HT1080 (cell line): Measurements from ENCODE around the gene YPEL1. TPM values are rescaled to one million over a fixed set of nuclear protein-coding genes. Genes with fewer than 3 reads are reported as not detected.
"Not testable (repeated sequence)": the region's sequence is repeated elsewhere in the genome, so short reads cannot be mapped to it uniquely, and the experiment has no call there.

Experiments
- DNase-seq: peaks from one replicate; pipeline ENCODE4 v3.0.0-alpha.2; 2015; ENCODE audit warnings: low read depth
- total RNA-seq: library from RNA; depleted of rRNA; stranded (reverse); fragments of >200 nt; shearing (Covaris generic); gene quantifications from 2 replicates; pipeline ENCODE4 v1.2.3, GENCODE V29; 2014

Gene YPEL1
- total RNA-seq, 1 experiment from 2014 or later: 0.21 TPM

- no peak for DNase-seq
Measured at GRCh38 chr22:21701384-21701971, 34.1 kb downstream of the YPEL1 start.

- no peak for DNase-seq
Measured at GRCh38 chr22:21700822-21701221, 34.8 kb downstream of the YPEL1 start.

DNA sequence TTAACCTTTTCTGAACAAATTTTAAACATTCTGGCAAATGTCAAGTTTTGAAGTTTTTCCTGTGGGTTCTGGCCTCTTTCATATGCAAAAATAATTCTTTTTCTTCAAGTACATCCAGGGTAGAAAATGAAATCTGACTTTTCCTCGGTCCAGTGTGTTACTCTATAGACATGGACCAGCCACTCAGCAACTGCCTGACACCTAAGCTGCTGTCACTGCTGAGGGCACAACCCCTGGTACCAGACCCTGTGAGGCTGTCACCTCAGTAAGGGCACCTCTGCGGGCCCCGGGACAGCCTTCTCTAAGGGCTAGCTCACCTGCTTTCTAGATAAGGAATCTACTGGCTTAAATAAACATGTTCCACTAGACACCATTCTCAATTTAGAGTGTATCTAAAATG is 36.0 kb downstream of the YPEL1 start:
- no peak for DNase-seq

DNA sequence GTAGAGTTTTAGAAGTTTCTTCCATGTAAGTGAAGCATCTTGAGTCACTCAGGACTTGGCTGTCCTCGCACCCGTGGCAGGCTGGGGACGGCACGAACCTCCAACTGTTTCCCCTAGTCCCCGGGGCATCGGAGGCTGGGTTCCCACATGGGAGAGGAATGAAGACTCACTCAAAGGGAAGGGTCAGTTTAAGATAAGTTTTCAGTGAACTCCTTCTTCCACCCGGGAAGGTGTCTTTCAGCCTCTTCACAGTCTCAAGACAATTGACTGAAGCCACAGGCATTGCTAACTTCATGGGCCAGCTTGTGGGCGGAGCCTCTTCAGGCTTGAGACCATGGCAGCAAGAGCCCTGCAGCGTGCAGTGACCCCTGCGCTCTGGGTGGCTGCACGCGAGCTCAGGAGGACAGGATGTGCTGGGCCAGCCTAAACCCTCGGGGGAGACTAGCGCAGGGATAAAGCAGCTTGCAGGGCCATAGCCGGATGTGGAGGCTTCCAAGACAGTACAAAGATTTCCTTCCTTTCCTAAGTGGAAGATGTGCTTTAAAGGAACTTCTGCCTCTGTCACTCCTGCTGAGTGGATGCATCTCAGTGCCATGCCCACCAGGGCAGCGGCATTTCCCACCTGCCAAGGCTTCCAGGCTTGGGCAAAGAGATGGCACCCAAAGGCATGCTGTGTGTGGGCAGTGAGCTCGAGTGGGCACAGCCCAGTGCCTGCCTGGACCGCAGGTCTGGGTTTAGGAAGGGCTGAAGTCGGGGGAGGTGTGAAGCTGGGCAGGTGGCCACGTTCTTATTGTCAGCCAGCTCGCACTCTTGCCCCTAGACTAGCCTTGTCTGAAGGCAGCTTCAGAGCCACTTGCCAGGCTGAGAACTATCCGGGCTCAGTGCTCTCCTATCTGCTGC is 36.9 kb downstream of the YPEL1 start:
- no peak for DNase-seq

DNA sequence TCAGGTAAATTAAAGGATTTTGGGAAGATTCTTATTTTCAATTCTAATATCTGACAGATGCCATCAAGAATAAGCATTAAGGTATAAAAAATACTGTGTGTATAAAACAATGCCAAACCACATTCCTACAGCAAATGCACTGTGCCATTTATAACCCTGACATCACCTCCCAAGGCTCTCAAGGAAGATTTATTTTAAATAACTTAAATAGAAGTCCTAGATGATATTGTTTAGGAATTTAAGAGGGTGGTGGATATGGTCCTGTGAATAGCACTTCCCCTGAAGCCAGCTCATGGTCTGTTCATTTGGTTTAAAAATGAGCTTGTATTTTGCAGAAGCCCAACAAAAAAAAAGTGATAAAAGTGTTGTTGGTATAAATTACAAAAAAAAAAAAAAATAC is 37.7 kb downstream of the YPEL1 start:
- DNase-seq: no peak

DNA sequence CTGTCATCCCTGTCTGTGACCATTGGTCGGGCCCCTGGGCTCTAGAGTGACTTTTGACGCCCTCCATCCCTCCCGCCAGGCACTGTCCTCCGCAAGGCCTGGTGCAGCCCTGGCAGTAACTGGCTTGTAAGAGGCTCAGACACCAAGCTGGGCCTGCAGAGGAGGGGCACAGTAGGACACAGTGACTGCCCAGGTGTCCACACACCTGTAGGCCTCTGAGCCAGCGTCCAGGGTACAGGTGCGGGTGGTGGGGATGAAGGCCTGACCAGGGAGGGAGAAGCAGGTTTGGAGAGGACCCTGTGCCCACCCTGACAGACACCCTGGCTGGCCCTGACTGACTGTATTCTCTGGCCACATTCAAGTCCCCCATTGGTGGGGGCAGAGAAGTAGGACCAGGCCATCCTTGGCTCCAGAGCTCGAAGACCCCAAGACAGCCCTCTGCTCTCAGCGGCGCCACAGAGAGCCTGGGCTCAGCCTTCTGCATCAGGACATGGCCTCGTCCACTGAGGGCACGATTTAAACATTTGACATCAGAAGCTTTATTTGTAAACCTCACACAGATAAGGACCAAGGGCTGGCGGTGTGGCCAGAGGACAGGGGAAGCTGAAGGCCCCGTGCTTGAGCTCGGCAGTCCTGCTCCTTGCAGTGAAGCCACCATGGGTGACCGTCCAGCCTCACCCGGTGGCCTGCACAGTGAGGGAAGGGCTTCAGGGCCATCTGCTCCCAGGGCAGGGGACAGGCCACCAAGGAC is 38.4 kb downstream of the YPEL1 start:
- no peak for DNase-seq

DNA sequence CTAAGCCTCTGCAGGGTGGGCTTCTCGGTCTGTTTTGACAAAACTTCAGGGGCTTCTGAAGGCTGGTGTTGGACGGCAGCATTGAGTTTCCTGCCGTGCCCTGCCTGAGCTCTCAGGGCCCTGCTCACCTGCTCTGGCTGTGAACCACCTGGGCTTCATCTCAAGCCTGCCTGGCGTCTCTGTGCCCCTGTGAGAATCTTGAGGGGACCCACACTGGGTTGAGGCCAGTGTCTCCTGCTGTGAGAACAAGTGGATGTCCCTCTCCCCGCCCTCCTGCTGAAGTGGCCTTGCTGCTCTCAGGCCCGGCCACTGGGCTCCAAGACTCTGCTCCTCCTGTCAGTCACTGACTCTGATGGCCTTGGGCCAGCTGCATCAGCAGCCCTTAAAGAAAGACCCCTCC is 39.5 kb downstream of the YPEL1 start:
- DNase-seq: no peak

- no peak for DNase-seq
Measured at GRCh38 chr22:21695430-21696085, 40.0 kb downstream of the YPEL1 start.

DNA sequence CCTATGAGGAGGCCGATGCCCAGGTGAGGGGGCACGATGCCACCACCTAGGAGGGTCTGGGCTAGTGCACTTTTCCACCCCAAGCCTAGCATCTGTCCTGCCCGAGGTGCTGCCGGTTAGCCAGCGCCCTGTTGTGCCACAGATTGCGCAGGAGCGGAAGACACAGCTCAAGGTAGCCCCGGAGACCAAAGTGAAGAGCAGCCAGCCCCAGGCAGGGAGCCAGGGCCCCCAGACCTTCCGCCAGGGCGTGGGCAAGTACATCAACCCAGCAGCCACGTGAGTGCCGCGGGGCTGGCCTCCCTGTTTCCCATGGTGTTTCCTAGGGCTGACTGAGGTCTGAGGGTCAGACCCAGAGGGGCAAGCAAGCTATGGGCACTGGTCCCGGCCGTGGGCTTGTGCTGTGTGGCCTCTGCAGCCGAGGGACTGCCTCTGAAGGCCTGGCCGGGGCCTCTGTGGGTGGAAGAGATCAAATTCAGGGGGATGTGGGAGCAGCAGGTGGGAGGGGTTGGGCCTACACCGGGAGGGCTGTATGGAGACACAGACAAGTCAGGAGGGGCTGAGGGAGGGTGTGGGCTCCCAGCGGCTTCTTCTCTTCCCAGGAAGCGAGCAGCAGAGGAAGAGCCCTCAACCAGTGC is 40.7 kb downstream of the YPEL1 start:
- DNase-seq: no peak

GRCh38 chr22:21694394-21694793 is 41.2 kb downstream of the YPEL1 start:
- DNase-seq: no peak

- no peak for DNase-seq
Measured at GRCh38 chr22:21693999-21694341, 41.6 kb downstream of the YPEL1 start.

GRCh38 chr22:21693333-21693998 is 42.1 kb downstream of the YPEL1 start:
- no peak for DNase-seq

DNA sequence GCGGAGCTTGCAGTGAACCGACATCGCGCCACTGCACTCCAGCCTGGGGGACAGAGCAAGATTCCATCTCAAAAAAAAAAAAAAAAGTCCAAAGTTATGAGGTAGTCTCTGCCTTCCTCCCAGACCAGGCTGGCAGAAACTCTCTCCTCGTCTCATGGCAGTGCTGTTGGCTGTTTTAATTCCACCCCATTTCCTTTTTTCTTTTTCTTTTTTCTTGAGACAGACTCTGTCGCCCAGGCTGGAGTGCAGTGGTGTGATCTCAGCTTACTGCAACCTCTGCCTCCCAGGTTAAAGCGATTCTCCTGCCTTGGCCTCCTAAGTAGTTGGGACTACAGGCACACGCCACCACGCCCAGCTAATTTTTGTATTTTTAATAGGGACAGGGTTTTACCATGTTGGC is 42.7 kb downstream of the YPEL1 start:
- DNase-seq: not testable (repeated sequence)

- DNase-seq: no peak
Measured at GRCh38 chr22:21691816-21692215, 43.8 kb downstream of the YPEL1 start.

DNA sequence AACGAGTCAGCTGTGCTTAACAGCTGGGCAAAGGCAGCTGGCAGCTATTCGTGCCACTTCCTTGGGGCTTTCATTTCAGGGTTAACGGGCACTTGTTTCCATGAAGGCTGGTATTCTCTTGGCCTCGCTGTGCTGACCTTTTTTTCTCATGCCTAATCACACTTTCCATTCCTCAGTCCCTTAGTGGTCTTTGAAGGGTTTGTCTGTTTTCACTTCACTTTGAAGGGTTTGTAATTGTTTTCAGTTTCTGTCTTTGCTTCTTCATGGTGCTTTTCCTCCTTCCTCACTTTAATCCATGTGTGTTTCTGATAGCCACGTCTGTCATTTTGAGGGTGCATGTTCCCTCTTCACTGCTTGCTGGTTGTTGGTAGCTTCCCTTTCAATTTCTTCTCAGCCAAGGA is 45.2 kb downstream of the YPEL1 start:
- DNase-seq: no peak

DNA sequence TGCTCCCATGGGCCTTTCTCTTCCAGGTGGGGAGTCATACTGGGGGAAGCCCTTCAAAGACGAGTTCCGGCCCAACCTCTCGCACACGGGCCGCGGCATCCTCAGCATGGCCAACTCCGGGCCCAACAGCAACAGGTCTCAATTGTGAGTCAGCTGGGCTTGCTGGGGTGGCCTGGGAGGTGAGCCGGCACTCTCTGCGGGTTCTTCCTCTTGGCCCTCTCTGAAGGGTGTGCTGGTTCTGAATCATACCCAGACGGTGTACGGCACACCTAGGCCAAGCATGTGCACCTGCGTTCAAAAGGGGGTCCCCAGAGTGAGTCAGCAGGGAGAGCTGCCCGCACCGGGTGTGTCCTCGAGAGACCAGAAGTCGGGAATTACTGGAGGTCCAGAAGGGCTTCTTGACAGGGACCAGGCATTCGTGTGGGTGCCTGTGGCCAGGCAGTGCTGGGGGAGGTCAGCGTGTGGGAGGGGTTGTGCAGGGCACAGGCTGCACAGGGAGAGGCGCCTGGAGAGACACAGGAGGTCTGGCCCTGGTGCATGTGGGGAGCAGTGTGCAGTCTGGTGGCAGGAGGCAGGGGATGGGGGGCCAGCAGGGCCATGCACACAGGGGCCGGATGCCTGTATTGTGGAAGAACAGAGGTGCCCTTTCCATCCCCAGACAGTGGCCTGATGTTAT is 46.8 kb downstream of the YPEL1 start:
- no peak for DNase-seq

GRCh38 chr22:21688341-21688705 is 47.3 kb downstream of the YPEL1 start:
- no peak for DNase-seq

DNA sequence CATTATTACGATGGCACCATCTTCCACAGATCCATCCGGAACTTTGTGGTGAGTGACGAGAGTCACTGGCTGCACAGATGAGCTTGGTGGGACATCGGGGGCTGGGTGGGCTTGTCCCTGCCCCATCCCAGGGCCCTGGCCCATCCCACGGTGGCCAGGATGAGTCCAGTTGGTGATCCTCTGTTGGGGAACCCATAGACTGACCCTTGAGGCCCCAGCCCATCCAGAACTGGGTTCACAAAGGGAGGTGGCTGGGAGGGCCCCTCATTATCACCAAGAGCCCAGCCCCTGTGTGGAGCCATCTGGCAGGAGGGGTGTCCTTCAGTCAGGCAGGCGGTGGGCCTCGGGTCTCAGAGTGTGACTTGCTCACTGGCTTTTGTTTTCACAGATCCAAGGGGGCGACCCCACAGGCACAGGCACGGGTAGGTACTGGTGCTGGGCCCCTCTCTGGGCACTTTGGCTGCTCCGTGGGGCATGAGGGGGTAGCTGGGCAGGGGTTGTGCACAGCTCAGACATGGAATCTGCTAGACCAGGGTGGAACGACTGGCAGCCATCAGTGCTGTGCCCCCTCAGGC is 47.8 kb downstream of the YPEL1 start:
- no peak for DNase-seq

DNA sequence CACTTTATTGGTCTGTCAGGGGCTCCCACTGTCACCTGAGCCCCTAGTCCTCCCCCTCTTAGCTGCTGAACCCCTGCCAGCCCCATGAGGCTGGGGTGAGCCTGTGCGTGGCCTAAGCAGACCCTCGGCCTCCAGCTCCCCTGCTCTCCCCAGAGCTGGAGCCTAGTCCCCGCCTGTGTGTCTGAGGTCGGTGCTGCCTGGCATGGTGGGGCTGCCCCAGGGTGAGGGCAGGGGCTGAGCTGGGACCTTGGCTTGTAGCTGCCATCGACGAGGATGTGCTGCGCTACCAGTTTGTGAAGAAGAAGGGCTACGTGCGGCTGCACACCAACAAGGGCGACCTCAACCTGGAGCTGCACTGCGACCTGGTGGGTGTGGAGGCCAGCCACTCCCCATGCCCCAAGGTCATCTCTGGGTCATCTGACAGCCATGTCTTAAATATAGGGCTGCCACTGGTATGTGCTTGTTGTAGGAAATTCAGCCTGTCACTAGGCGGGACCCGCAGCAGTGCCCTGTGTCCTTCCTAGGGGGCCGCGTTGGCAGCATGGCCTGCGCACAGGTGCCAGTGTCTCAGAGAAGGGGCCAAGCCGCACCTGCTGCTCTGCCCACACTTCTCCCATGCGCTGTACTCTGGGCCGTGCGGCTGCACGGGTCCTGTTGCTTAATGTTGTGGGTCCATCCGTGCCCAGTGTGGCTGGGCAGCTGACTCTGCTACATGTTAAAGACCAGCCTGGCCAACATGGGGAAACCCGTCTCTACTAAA is 48.8 kb downstream of the YPEL1 start:
- DNase-seq: no peak
